Measurements from ENCODE around the gene PTP4A1. TPM values are rescaled to one million over a fixed set of nuclear protein-coding genes. Genes with fewer than 3 reads are reported as not detected.
"Not testable (repeated sequence)": the region's sequence is repeated elsewhere in the genome, so short reads cannot be mapped to it uniquely, and the experiment has no call there.

Gene PTP4A1
- total RNA-seq, 2 experiments from 2014 or later, result 65.2 to 66.4 TPM

- ATAC-seq (ENCODE audit: low read depth), result no peak
- H3K27ac Mint-ChIP-seq, result no peak overlapping the region
- no peaks in the 10 kb centered on the region for H3K9me3 Mint-ChIP-seq
- H3K36me3 Mint-ChIP-seq, result peaks cover 31% of the 10 kb centered on the region
- H3K27me3 Mint-ChIP-seq, result no peaks in the 10 kb centered on the region
- H3K4me1 Mint-ChIP-seq, result peaks cover 15% of the 10 kb centered on the region
- DNase-seq, result no peak
- no peak overlapping the region for H3K4me3 Mint-ChIP-seq
- POLR2A ChIA-PET, result no interaction called here
These were observed 7.8 kb downstream of the PTP4A1 start for GRCh38 chr6:63579937-63580703.

GRCh38 chr6:63580704-63580961 lies 8.4 kb downstream of the PTP4A1 start:
- no peak for ATAC-seq (ENCODE audit: low read depth)
- Mint-ChIP-seq H3K9me3 (no peaks in the 10 kb centered on the region), H3K27me3 (no peaks in the 10 kb centered on the region), H3K27ac (no peak overlapping the region), H3K36me3 (peaks cover 31% of the 10 kb centered on the region), H3K4me1 (peaks cover 11% of the 10 kb centered on the region), H3K4me3 (no peak overlapping the region)
- POLR2A ChIA-PET, result no interaction called here
- no peak for DNase-seq

- POLR2A ChIA-PET, result no interaction called here
- Mint-ChIP-seq H3K27me3 (no peaks in the 10 kb centered on the region), H3K4me1 (peaks cover 6% of the 10 kb centered on the region), H3K9me3 (no peaks in the 10 kb centered on the region), H3K27ac (no peak overlapping the region), H3K4me3 (no peak overlapping the region), H3K36me3 (peaks cover 28% of the 10 kb centered on the region)
- DNase-seq (no peak), ATAC-seq (ENCODE audit: low read depth) (no peak)
These were observed 9.2 kb downstream of the PTP4A1 start for GRCh38 chr6:63581355-63582013.

GRCh38 chr6:63582579-63583231 lies 10.4 kb downstream of the PTP4A1 start:
- Mint-ChIP-seq H3K9me3 (no peaks in the 10 kb centered on the region), H3K4me3 (no peak overlapping the region), H3K27ac (no peak overlapping the region), H3K4me1 (peaks cover 2% of the 10 kb centered on the region), H3K36me3 (peaks cover 22% of the 10 kb centered on the region), H3K27me3 (no peaks in the 10 kb centered on the region)
- DNase-seq (no peak), ATAC-seq (ENCODE audit: low read depth) (no peak)
- POLR2A ChIA-PET, result no interaction called here

GRCh38 chr6:63584125-63584514 lies 11.8 kb downstream of the PTP4A1 start:
- no peak overlapping the region for H3K27ac Mint-ChIP-seq
- POLR2A ChIA-PET, result interaction anchor here (1.0 kb wide), 1 partner anchor 10 kb away, joined by 3 read pairs; no protein-coding TSS in a partner anchor
- ATAC-seq (ENCODE audit: low read depth), result no peak
- H3K4me1 Mint-ChIP-seq, result peaks cover 2% of the 10 kb centered on the region
- no peak overlapping the region for H3K4me3 Mint-ChIP-seq
- no peaks in the 10 kb centered on the region for H3K9me3 Mint-ChIP-seq
- no peak for DNase-seq
- peaks cover 22% of the 10 kb centered on the region for H3K36me3 Mint-ChIP-seq
- no peaks in the 10 kb centered on the region for H3K27me3 Mint-ChIP-seq

- no peaks in the 10 kb centered on the region for H3K9me3 Mint-ChIP-seq
- no peak overlapping the region for H3K4me3 Mint-ChIP-seq
- POLR2A ChIA-PET, result interaction anchor here (1.0 kb wide), 1 partner anchor 10 kb away, joined by 3 read pairs; no protein-coding TSS in a partner anchor
These were observed 12.3 kb downstream of the PTP4A1 start for GRCh38 chr6:63584566-63584965.

GRCh38 chr6:63585652-63586051 lies 13.4 kb downstream of the PTP4A1 start:
- H3K4me1 Mint-ChIP-seq; H3K4me3 Mint-ChIP-seq; H3K27ac Mint-ChIP-seq; ATAC-seq (ENCODE audit: low read depth); DNase-seq; POLR2A ChIA-PET; H3K27me3 Mint-ChIP-seq; H3K9me3 Mint-ChIP-seq: not testable (repeated sequence)
- peaks cover 13% of the 10 kb centered on the region for H3K36me3 Mint-ChIP-seq

More at GRCh38 chr6:63584566-63584965, 12.3 kb downstream of the PTP4A1 start:
- no peak for DNase-seq
- H3K27me3 Mint-ChIP-seq, result no peaks in the 10 kb centered on the region
- H3K36me3 Mint-ChIP-seq, result peaks cover 22% of the 10 kb centered on the region
- no peak overlapping the region for H3K27ac Mint-ChIP-seq
- ATAC-seq (ENCODE audit: low read depth), result no peak
- peaks cover 2% of the 10 kb centered on the region for H3K4me1 Mint-ChIP-seq

GRCh38 chr6:63589952-63590411 lies 17.7 kb downstream of the PTP4A1 start:
- no peak for DNase-seq
- H3K27me3 Mint-ChIP-seq, result peaks cover 14% of the 10 kb centered on the region
- H3K4me1 Mint-ChIP-seq, result peaks cover 5% of the 10 kb centered on the region
- no peak for ATAC-seq (ENCODE audit: low read depth)
- no peaks in the 10 kb centered on the region for H3K9me3 Mint-ChIP-seq
- H3K27ac Mint-ChIP-seq, result no peak overlapping the region
- no peak overlapping the region for H3K4me3 Mint-ChIP-seq
- POLR2A ChIA-PET, result no interaction called here
- no peaks in the 10 kb centered on the region for H3K36me3 Mint-ChIP-seq

- no peak overlapping the region for H3K4me3 Mint-ChIP-seq
- no peak for ATAC-seq (ENCODE audit: low read depth)
- no peak for DNase-seq
- H3K4me1 Mint-ChIP-seq, result peaks cover 8% of the 10 kb centered on the region
- H3K27me3 Mint-ChIP-seq, result peaks cover 17% of the 10 kb centered on the region
- POLR2A ChIA-PET, result no interaction called here
- H3K9me3 Mint-ChIP-seq, result no peaks in the 10 kb centered on the region
- H3K36me3 Mint-ChIP-seq, result no peaks in the 10 kb centered on the region
- no peak overlapping the region for H3K27ac Mint-ChIP-seq
These were observed 20.6 kb downstream of the PTP4A1 start for GRCh38 chr6:63592886-63593285.

- H3K4me3 Mint-ChIP-seq, result peak overlapping the region; percentile 88
- H3K4me1 Mint-ChIP-seq, result peaks cover 20% of the 10 kb centered on the region
- POLR2A ChIA-PET, result interaction anchor here (2.0 kb wide), 1 partner anchor 39 kb away, joined by 5 read pairs; the partner anchor contains the start of gene PHF3
- no peaks in the 10 kb centered on the region for H3K9me3 Mint-ChIP-seq
- H3K27me3 Mint-ChIP-seq, result peaks cover 17% of the 10 kb centered on the region
- DNase-seq (no peak), ATAC-seq (ENCODE audit: low read depth) (no peak)
- no peaks in the 10 kb centered on the region for H3K36me3 Mint-ChIP-seq
- no peak overlapping the region for H3K27ac Mint-ChIP-seq
These were observed 25.1 kb downstream of the PTP4A1 start for GRCh38 chr6:63597141-63598048.

- DNase-seq, result peak; percentile 64
- Mint-ChIP-seq H3K4me1 (peaks cover 20% of the 10 kb centered on the region), H3K9me3 (no peaks in the 10 kb centered on the region), H3K4me3 (peak overlapping the region; percentile 88), H3K27ac (peak overlapping the region; percentile 38), H3K27me3 (peaks cover 13% of the 10 kb centered on the region), H3K36me3 (no peaks in the 10 kb centered on the region)
- POLR2A ChIA-PET, result interaction anchor here (0.7 to 2.0 kb wide), 5 partner anchors 25 to 246 kb away, joined by 3 to 5 read pairs (median 4); partner anchors contain the start of gene PHF3
- peak; percentile 100 for ATAC-seq (ENCODE audit: low read depth)
These were observed 26.1 kb downstream of the PTP4A1 start for GRCh38 chr6:63598049-63599036.

GRCh38 chr6:63599243-63599642 lies 27.0 kb downstream of the PTP4A1 start:
- Mint-ChIP-seq H3K9me3 (no peaks in the 10 kb centered on the region), H3K27ac (no peak overlapping the region), H3K27me3 (peaks cover 6% of the 10 kb centered on the region), H3K36me3 (no peaks in the 10 kb centered on the region), H3K4me3 (peak overlapping the region; percentile 88), H3K4me1 (peaks cover 20% of the 10 kb centered on the region)
- DNase-seq (no peak), ATAC-seq (ENCODE audit: low read depth) (no peak)
- POLR2A ChIA-PET, result interaction anchor here (1.1 kb wide), 2 partner anchors 26 to 165 kb away, joined by 3 to 4 read pairs; no protein-coding TSS in a partner anchor
